ENCODE data around the gene MESP2. TPM values are rescaled to one million over a fixed set of nuclear protein-coding genes. Genes with fewer than 3 reads are reported as not detected.

MESP2 gene
- total RNA-seq (2022; extraction: Qiagen RNA extraction; ENCODE audit: low read depth): 0.41 to 0.73 TPM (median 0.51 TPM) in 4 of 5 replicates, not detected in the other

GRCh38 chr15:89776274-89777072 is at the start of gene MESP2:
Gene MESP2 (plus strand): TSS chr15:89776332. CDS start chr15:89776358, 26 bp downstream.

GRCh38 chr15:89750560-89751542 is 25.3 kb upstream of the MESP2 start, which contains the start of gene MESP1:
Gene MESP1 (minus strand): TSS chr15:89751249. CDS start chr15:89751231, 18 bp downstream.

Other genes with a start within 250 kb of the MESP2 start
- 12.8 to 15.7 TPM (median 14.9 TPM) in 5 replicates for gene TICRR, start 200.9 kb upstream of the MESP2 start, total RNA-seq (2022; extraction: Qiagen RNA extraction; ENCODE audit: low read depth)
- 3.3 to 5.6 TPM (median 3.9 TPM) in 5 replicates for gene KIF7, start 120.9 kb upstream of the MESP2 start, total RNA-seq (2022; extraction: Qiagen RNA extraction; ENCODE audit: low read depth)
- 0.06 to 0.11 TPM (median 0.08 TPM) in 3 of 5 replicates, not detected in the others for gene PLIN1, start 97.0 kb upstream of the MESP2 start, total RNA-seq (2022; extraction: Qiagen RNA extraction; ENCODE audit: low read depth)
- 5.9 to 7.7 TPM (median 6.9 TPM) in 5 replicates for gene PEX11A, start 85.6 kb upstream of the MESP2 start, total RNA-seq (2022; extraction: Qiagen RNA extraction; ENCODE audit: low read depth)
- gene WDR93, start 85.5 kb upstream of the MESP2 start, total RNA-seq (2022; extraction: Qiagen RNA extraction; ENCODE audit: low read depth): 0.06 to 0.28 TPM (median 0.21 TPM) in 4 of 5 replicates, not detected in the other
- 2.9 to 7.5 TPM (median 6.2 TPM) in 5 replicates for gene MESP1, start 25.1 kb upstream of the MESP2 start, total RNA-seq (2022; extraction: Qiagen RNA extraction; ENCODE audit: low read depth)
- gene ANPEP, start 38.5 kb downstream of the MESP2 start, total RNA-seq (2022; extraction: Qiagen RNA extraction; ENCODE audit: low read depth): 27.2 to 39.1 TPM (median 35.6 TPM) in 5 replicates
- gene AP3S2, start 117.7 kb downstream of the MESP2 start, total RNA-seq (2022; extraction: Qiagen RNA extraction; ENCODE audit: low read depth): 35.7 to 85.4 TPM (median 42.2 TPM) in 5 replicates
- 9.2 to 12.5 TPM (median 12.0 TPM) in 5 replicates for gene ARPIN, start 136.6 kb downstream of the MESP2 start, total RNA-seq (2022; extraction: Qiagen RNA extraction; ENCODE audit: low read depth)
- gene ZNF710, start 225.0 kb downstream of the MESP2 start, total RNA-seq (2022; extraction: Qiagen RNA extraction; ENCODE audit: low read depth): 8.5 to 18.6 TPM (median 16.7 TPM) in 5 replicates